Activated CD4-positive, alpha-beta T cell treated with anti-CD3 and anti-CD28 coated beads, Interleukin-2, amount 50 U/mL, for 4 hours (primary cell): ENCODE measurements around the gene MKLN1.
A peak's percentile ranks its signal among the peaks of the same experiment; 100 is the strongest.

Experiments
- DNase-seq, 2 experiments: peaks; one replicate each; pipeline ENCODE4 v3.0.0-alpha.2; 2020

The MKLN1 gene

DNA sequence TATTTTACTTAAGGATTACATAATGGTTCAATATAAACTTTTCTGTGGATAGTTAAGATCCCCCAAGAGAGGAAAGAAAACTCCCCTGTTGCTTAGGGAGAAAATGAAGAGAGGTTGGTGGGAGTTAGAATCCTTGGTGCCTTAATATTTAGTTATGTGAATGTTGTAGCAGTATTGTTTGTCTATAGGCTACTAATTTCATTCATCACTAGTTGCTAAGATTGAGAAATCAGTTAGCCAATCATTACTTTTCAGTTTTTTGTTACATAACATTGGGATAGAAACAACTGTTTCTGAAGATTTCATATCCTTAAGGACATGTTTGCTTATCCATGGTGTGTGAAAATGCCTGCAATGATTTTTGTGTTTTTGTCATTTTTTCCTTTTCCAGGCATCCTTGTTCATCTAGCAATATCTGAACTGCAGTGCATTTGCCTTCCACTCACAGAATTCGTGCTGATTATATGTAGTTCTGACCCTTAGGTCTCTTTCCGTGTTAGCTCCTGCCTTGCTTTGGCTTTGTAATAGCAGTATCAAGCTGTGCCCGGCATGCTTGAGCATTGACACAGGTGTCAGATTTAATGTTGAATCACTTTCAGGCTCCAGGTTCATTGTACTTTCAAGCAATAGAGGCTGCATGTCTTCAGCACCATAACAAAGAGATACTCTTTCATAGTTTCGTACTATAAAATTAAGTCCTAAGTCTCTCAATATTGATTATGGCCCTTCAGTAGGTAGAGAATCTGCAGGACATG, 143.8 kb downstream of the MKLN1 start:
- no peak for DNase-seq

GRCh38 chr7:131476740-131477139, 149.1 kb downstream of the MKLN1 start:
- DNase-seq, result no peak

DNA sequence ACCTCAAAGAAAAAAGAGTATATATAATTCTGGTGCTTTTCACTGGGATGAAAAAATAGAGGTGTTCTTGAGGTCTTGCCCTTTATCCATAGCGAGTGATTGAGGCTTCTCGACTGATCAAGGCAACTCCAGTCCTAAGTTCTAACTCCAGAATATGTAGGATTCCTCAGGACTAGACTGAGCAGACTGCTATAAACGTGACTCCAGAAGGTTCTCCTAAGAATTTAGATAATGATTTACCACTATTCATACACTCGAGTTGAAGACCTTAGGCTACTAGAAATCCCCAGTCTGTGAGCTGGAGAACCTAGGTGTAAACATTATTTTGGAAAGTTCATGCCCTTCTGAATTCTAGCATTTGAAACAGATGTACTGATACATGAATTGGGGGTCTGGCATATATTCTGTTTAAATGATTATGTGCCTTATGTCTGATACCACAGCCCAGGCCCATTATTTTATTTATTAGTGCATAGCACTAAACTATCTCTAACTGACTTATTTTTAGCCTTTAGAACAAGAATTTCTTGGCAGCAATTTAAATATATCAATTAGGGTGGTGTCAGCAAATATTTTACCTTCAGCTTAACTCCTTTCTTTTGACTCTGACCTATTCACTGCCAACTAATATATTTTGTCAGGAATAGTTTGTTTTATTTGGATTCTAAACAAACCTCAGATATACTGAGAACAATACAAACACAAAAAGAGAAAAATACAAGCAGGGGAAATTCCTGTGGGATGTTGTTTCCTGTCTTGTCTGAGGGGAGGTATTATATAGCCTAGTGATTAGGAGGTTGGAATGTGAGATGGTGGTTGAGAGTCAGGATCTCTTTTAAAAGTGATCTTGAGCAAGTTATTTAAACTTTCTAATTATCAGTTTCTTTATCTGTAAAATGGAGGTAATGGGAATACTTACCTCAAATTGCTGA, 153.0 kb downstream of the MKLN1 start:
- DNase-seq, result no peak

DNA sequence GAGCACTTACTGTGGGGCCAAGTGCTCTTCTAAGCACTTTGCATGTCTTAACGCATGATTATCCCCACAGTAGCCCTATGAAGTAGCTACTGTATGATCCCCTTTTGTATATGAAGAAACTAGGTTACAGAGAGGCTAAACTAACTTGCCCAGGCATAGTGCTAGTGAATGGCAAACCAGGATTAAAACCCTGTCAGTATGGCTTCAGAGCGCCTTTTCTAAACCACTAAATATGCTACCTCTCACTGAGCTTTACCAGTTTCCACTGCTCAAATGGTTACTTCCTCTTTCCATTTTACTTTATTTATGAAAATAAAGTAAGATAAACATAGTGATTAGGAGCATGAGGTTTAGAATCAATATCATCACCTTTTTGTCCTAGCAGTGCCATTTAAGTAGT, 155.1 kb downstream of the MKLN1 start:
- no peak for DNase-seq

- no peak for DNase-seq
Measured at GRCh38 chr7:131483586-131483985, 155.9 kb downstream of the MKLN1 start.

GRCh38 chr7:131486346-131486745, 158.7 kb downstream of the MKLN1 start:
- DNase-seq, result no peak

DNA sequence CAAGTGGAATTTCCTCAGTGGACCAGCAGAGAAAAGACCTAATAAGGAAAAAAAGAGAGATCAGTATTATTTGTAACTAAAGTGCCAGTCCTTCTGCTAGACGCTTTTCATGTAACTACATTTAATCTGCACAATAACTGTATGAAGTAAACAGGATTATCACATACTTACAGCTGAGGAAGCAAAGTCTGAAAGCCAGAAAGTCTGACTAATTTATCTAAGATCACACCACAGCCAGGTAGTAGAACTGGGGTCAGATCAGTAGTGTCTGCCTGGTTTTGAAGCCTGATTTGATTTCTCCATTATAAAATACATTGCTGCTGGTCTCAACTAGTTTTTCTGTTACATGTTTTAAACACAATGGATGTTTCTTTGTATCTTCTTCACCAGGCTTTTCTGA, 159.5 kb downstream of the MKLN1 start:
- DNase-seq, result no peak

- no peak for DNase-seq
Measured at GRCh38 chr7:131488361-131488760, 160.7 kb downstream of the MKLN1 start.

- DNase-seq, result no peak
Measured at GRCh38 chr7:131489196-131489595, 161.5 kb downstream of the MKLN1 start.

DNA sequence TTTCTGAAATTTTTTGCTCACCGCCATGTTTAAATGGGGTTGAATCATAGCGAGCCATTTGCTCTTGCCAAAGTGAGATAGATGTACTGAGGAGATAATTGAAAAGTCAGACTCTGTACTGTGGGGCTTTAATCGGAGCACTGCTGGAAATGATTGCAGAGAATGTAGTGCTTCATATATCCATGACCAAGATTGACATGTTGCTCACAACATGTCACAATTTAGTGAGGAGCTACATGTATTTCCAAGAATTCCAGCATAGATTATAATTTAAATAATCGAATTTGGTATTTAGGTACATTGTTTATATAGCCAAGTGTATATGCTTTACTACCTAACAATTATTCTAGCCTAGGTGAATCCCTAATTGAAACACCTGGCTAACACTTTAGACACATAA, 162.2 kb downstream of the MKLN1 start:
- DNase-seq, result no peak

GRCh38 chr7:131493081-131493480, 165.4 kb downstream of the MKLN1 start:
- no peak for DNase-seq

GRCh38 chr7:131493581-131493980, 165.9 kb downstream of the MKLN1 start:
- no peak for DNase-seq

DNA sequence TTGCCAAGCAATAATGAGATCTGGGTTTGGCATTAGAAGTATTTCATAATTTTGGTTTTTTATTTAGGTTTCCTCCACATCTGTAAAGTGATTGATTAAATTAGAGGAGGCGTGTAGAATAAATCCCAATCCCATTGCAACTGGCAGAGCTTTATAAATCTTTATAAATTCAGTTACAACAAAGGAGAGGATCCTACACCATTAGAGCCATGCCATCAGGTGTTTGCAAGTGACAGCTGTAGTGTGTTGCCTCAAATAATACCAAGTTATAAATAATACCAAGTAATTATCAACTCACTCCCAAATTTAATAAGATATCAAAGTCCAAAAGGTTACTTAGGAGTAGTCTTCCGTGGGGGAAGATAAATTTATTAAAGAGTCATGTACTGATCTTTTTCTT, 166.5 kb downstream of the MKLN1 start:
- no peak for DNase-seq

DNA sequence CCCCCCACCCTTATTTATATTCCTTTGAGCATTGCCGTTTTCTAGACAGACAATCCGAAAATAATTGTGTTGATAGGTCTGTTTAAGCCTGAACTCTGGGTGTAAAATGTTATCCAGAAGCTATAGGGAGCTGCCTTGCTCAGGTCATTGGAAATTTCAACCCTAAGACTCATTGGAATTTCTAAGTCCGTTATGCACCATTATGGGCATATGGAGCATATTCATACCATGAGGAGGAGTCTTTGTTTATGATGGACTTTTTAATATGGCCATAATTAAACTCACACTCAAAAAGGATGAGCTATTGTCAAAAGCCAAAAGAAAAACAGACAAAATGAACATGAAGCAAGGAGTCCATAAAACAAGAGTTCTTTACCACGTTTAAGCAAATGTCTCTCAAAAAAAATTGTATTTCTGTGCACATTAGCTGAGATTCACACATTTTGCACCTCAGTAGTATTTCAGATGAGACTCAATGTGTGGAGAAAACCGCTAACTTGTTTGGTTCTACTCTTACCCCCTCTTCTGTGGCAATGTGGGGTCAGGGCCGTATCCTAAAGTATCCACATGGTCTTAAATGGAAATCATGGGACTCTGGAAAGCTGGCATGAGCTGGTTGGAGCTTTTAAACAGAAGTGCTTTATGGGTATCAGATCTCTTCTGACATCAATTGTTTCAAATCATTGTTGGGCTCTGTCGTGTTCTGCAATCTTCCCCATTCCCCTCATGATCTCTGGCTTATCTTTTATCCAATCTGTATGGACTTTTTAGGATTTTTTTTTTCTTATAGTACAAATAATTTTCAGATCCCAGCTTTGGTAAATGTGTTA, 168.2 kb downstream of the MKLN1 start:
- no peak for DNase-seq

DNA sequence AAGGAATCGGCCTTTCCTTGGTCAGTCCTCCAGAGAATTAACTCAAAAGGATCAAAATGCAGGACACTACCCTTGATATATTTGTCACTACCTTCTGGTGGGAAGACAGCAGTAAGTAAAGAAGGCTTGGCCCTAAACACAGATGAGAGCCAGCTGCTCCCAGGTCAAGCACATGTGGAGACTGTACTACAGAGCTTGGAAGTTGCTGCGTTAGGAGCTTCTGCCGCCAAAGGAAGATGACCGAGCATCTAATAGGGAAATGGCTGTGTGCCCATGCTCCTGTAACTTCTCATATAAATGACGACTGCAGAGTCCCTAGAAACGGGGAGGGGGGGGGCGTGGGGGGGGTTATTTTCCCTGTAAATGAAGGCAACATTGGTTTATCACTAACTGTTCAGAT, 169.8 kb downstream of the MKLN1 start:
- no peak for DNase-seq

DNA sequence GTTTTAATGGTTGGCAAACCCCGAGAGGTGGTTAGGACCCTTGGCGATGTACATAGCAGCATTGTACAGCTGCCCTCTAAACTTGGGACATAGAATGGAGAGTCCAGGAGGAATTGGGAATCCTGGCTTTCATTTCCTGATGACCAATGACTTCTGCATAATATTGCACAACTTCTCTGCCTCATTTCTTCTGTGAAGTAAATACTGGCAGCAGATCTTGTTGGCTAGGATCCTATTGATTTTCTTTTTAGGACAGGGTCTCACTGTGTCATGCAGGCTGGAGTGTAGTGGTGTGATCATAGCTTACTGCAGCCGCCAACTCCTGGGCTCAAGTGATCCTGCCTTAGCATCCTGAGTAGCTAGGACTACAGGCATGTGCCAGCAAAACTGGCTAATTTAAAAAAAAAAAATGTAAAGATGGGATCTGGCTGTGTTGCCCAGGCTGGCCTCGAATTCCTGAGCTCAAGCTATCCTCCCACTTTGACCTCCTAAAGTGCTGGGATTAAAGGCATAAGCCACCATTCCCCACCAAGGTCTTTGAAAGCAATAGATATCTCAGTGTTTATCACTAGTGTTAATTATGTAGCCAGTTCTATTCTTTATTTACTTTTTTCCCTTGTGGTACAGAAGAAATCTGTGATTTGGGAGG, 170.7 kb downstream of the MKLN1 start:
- no peak for DNase-seq

GRCh38 chr7:131499801-131500200, 172.1 kb downstream of the MKLN1 start:
- DNase-seq, result no peak

DNA sequence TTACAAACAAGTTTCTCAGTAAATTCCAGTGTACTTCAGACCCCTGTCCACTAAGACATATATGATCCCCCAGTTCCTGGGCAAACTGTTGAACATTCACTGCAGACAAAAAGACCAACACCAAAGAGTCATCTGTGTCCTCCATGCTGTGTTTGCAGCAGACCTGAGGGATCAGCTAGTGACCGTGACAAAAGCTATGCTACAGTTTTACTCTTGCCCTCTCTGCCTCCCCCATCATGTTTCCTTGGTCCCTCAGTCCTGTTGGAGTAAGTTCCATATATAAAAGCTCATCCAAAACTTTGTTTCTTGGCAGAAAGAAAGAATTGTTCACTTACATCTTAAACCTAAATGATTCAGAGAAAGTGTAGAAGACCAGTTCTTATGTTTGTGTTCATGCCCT, 172.7 kb downstream of the MKLN1 start:
- no peak for DNase-seq

DNA sequence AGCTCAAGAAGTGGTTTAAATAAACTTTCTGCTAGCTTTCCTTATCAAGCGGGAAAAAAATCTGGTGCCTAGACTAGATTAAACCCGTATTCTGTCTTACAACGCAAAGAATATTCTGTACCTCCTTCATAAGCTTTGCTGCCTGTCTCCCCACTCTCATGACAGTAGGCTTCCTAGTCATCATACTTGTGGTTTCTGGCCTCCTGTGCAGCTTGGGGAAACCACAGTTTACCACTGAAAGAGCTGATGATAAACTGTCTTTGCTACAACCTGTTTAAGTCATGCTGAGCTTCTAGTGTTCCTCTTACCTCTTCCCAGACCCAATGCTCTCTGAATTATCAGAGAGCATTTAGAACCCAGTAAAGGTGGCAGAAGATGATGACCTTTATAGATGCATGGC, 173.7 kb downstream of the MKLN1 start:
- DNase-seq, result peak; percentile 28 to 29

DNA sequence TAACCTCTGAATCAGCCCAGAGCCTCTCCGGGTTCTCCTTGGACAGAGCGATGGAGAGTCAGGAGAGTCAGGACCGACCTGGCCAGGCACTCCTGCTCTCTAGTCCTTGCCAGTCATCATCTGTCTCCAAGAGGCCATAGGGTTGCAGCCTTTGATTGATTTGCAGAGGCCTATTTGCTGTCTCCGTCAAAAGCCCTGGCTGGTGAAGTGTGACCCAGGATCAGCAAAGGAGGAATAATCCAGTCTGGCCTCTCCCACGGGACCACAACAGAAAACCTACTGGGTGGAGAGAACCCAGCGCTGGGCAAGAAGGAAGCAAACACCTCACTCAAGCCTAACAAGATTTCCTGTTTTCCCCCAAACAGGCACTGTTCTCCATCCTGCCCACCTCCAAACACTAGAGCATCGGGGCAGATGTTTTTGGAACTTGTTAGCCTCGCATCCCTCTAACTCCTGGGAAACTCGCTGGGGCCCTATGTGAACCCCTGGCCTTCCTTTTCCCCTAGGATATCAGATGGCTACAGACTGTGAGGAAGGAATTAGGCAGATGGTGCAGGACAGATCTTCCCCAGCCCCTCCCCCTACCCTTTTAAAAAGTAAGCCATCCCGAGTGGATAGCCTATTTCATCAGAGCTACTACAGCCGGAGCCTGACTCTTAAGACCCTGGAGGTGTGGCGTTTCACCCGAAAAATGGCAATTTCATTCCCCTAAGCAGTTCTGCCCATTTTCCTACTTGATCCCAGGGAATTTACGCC, 174.4 kb downstream of the MKLN1 start:
- DNase-seq, result no peak

- no peak for DNase-seq
Measured at GRCh38 chr7:131502810-131503508, 175.3 kb downstream of the MKLN1 start.
